HG02943 (cell line): ENCODE results near the gene SEL1L.

Source experiments
- ATAC-seq: cut with Tn5 transposase; IDR thresholded peaks from one replicate; pipeline ENCODE4 v1.9.1; 2021; ENCODE audit warnings: mild to moderate bottlenecking, low read depth, moderate library complexity; ENCODE audit not compliant: unreplicated experiment

Gene SEL1L

GRCh38 chr14:81423504-81423903, 110.1 kb downstream of the SEL1L start:
- ATAC-seq: no peak
